Neuronal stem cell (in vitro differentiated cells): ENCODE data around the gene NGFR.

ENCODE experiments used
- DNase-seq: peaks from one replicate; pipeline ENCODE4 v3.0.0-alpha.2; 2013; ENCODE audit warnings: low spot score
- H2AFZ ChIP-seq: one replicate; pipeline ENCODE4 v1.6.1; 2013; ENCODE audit warnings: mild to moderate bottlenecking, low read length, inconsistent platforms
- H2AK5ac ChIP-seq: 2 replicates; pipeline ENCODE4 v1.6.1; 2013; ENCODE audit warnings: low read depth, mild to moderate bottlenecking, inconsistent platforms, low read length, moderate library complexity, mixed read lengths
- H2BK120ac ChIP-seq: 2 replicates; pipeline ENCODE4 v1.6.1; 2013; ENCODE audit warnings: low read depth, mild to moderate bottlenecking, inconsistent platforms, low read length, moderate library complexity, mixed read lengths
- H2BK12ac ChIP-seq: one replicate; pipeline ENCODE4 v1.6.1; 2013; ENCODE audit warnings: low read length, inconsistent platforms
- H2BK15ac ChIP-seq: 2 replicates; pipeline ENCODE4 v1.6.1; 2013; ENCODE audit warnings: mild to moderate bottlenecking, low read length, inconsistent platforms, mixed read lengths
- H2BK5ac ChIP-seq: one replicate; pipeline ENCODE4 v1.6.1; 2013; ENCODE audit warnings: inconsistent platforms, mild to moderate bottlenecking, low read length, moderate library complexity
- H3K14ac ChIP-seq: one replicate; pipeline ENCODE4 v1.6.1; 2013; ENCODE audit warnings: low read length, inconsistent platforms
- H3K18ac ChIP-seq: 2 replicates; pipeline ENCODE4 v1.6.1; 2013; ENCODE audit warnings: low read length, inconsistent platforms
- H3K23ac ChIP-seq: 2 replicates; pipeline ENCODE4 v1.6.1; 2013; ENCODE audit warnings: low read depth, mild to moderate bottlenecking, mixed read lengths, low read length, inconsistent platforms; ENCODE audit not compliant: poor library complexity
- H3K27ac ChIP-seq: replicated peaks from 3 replicates; pipeline ENCODE4 v1.5.1; 2013; ENCODE audit warnings: low read length, inconsistent platforms
- H3K27me3 ChIP-seq, 3 experiments: 2 replicates each; pipeline ENCODE4 v1.6.1; 2013; ENCODE audit warnings: low read length in 3 of 3, mild to moderate bottlenecking in 2 of 3, inconsistent platforms in 1 of 3, low read depth in 1 of 3, mixed read lengths in 1 of 3, moderate library complexity in 1 of 3; ENCODE audit not compliant: control insufficient read depth in 3 of 3, insufficient read depth in 3 of 3
- H3K36me3 ChIP-seq, 2 donors: replicated peaks in 1 of 2; 2 replicates each; pipeline ENCODE4 v1.6.1; 2013; ENCODE audit warnings: low read length in 2 of 2; ENCODE audit not compliant: control insufficient read depth in 2 of 2, insufficient read depth in 2 of 2
- H3K4ac ChIP-seq: 2 replicates; pipeline ENCODE4 v1.6.1; 2013; ENCODE audit warnings: inconsistent platforms, mild to moderate bottlenecking, low read length, moderate library complexity
- H3K4me1 ChIP-seq, 2 donors: 1 replicate in 1 of 2; 2 replicates in 1 of 2; pipeline ENCODE4 v1.6.1; 2013; ENCODE audit warnings: low read length in 2 of 2, low read depth in 1 of 2; ENCODE audit not compliant: control insufficient read depth in 2 of 2, insufficient read depth in 1 of 2
- H3K4me2 ChIP-seq: one replicate; pipeline ENCODE4 v1.6.1; 2013; ENCODE audit warnings: mild to moderate bottlenecking, low read length, inconsistent platforms; ENCODE audit not compliant: insufficient read depth, poor library complexity, severe bottlenecking
- H3K4me3 ChIP-seq, 2 donors: 2 replicates each; pipeline ENCODE4 v1.5.1; 2013; ENCODE audit warnings: low read length in 2 of 2, mild to moderate bottlenecking in 2 of 2, inconsistent platforms in 1 of 2, moderate library complexity in 1 of 2
- H3K79me1 ChIP-seq: one replicate; pipeline ENCODE4 v1.6.1; 2013; ENCODE audit warnings: low read depth, mild to moderate bottlenecking, inconsistent platforms, low read length, moderate library complexity
- H3K9ac ChIP-seq: one replicate; pipeline ENCODE4 v1.6.1; 2013; ENCODE audit warnings: mild to moderate bottlenecking, low read depth, low read length, inconsistent platforms; ENCODE audit not compliant: poor library complexity
- H3K9me3 ChIP-seq, 2 donors: replicated peaks in 1 of 2; 2 replicates each; pipeline versions ENCODE3 to v1.6.1; 2013; ENCODE audit warnings: low read length in 2 of 2, mild to moderate bottlenecking in 2 of 2, inconsistent platforms in 1 of 2, low read depth in 1 of 2, mixed read lengths in 1 of 2, moderate library complexity in 1 of 2; ENCODE audit not compliant: control insufficient read depth in 2 of 2, insufficient read depth in 1 of 2
- H4K8ac ChIP-seq: one replicate; pipeline ENCODE4 v1.6.1; 2013; ENCODE audit warnings: low read depth, mild to moderate bottlenecking, inconsistent platforms, low read length, moderate library complexity
- H4K91ac ChIP-seq: one replicate; pipeline ENCODE4 v1.6.1; 2013; ENCODE audit warnings: low read length, low read depth, mild to moderate bottlenecking, inconsistent platforms; ENCODE audit not compliant: poor library complexity
- WGBS, 2 donors: extraction: QIAGEN DNeasy Blood & Tissue Kit; methylation state at CpG; one replicate each; pipeline ENCODE4 v1.1.7; 2013; ENCODE audit warnings: missing lambda C conversion rate in 2 of 2, mixed read lengths in 1 of 2; ENCODE audit not compliant: insufficient read length in 2 of 2, insufficient replicate concordance in 1 of 2; ENCODE audit errors: extremely low coverage in 2 of 2; 5-methylcytosine and 5-hydroxymethylcytosine counted together

NGFR gene

DNA sequence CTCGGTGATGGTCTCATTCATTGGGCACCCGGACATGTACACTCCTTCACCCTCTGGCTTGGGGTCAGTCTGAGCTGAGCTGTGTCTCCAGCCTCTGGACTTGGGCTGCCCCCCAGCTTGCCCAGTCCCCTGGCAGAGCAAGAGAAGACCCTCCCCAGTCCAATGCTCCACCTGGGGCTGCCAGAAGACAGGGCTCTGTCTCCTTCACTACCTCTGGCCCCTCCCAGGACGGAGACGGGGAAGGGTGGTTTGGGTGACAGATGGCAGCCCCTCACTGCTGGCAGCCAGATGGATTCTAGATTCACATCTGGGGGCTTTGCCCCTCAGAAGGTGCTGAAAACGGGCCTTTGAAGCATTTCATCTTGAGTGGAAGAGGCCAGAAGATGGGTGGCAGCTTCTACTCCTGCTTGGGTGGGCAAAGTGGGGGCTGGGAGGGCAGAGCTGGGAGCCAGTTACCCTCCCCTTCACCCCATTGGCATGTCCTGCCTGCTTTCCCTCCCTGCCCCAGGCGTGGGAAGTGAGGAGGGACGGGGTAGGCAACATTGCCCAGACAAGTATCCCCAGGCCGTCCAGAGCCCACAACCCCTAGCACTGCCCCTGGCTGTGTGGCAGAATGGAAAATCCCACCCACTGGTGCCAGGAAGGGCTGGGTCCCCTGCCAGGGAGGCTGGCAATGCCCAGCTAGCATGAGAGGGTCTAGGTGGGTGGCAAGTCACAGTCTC, 13.9 kb downstream of the NGFR start:
- Histone ChIP-seq H3K18ac (peak overlapping the region; percentile 85), H2BK120ac (peak overlapping the region; percentile 2), H2BK5ac (no peak overlapping the region), H3K4me3 (no peak overlapping the region), H2BK15ac (peak overlapping the region; percentile 80), H4K8ac (peak overlapping the region; percentile 30), H3K36me3 (peaks cover 0 to 14% of the 10 kb centered on the region in 2 donors), H2AK5ac (peak overlapping the region; percentile 85), H3K9ac (no peak overlapping the region), H3K4me2 (no peak overlapping the region), H3K9me3 (no peaks in the 10 kb centered on the region), H3K14ac (peak overlapping the region; percentile 27), H2BK12ac (peak overlapping the region; percentile 98), H3K4ac (no peak overlapping the region), H3K27me3 (peaks cover 0 to 15% (median 0%) of the 10 kb centered on the region in 3 experiments), H3K79me1 (no peaks in the 10 kb centered on the region), H2AFZ (peak overlapping the region; percentile 70), H3K4me1 (peaks cover 12 to 22% of the 10 kb centered on the region in 2 donors), H3K27ac (peak overlapping the region; percentile 57), H4K91ac (peak overlapping the region; percentile 68), H3K23ac (peak overlapping the region; percentile 40)
- no peak for DNase-seq
- no CpG with 5 or more reads among the region's 8 CpGs for WGBS, 2 donors

DNA sequence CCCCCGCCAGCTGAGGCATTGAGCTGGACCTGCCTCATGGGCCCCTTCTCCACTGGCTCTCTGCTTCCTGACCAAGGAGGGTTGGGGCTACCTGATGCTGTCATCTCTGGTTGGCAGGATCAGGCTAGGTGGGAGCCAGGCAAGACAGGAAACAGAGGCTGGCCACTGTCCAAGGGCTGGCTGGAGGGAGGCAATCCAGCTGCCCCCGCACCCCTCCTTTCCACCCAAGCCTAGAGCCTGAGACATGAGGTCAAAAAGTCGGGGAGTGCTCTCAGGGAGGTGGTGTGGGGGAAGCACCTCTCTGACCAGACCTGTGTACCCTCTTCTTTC, 14.5 kb downstream of the NGFR start:
- H3K27ac ChIP-seq = no peak overlapping the region
- WGBS, 2 donors = no CpG with 5 or more reads among the region's 3 CpGs
- DNase-seq = no peak
- no peak overlapping the region for H2AFZ ChIP-seq
- H2AK5ac ChIP-seq = peak overlapping the region; percentile 85
- H3K4me2 ChIP-seq = no peak overlapping the region
- peaks cover 0 to 10% (median 0%) of the 10 kb centered on the region in 3 experiments for H3K27me3 ChIP-seq
- H3K36me3 ChIP-seq = peaks cover 0 to 14% of the 10 kb centered on the region in 2 donors
- H3K4ac ChIP-seq = no peak overlapping the region
- H3K23ac ChIP-seq = peak overlapping the region; percentile 40
- H3K4me3 ChIP-seq = no peak overlapping the region
- H2BK5ac ChIP-seq = no peak overlapping the region
- peak overlapping the region; percentile 98 for H2BK12ac ChIP-seq
- H3K14ac ChIP-seq = no peak overlapping the region
- peak overlapping the region; percentile 30 for H4K8ac ChIP-seq
- no peak overlapping the region for H3K9ac ChIP-seq
- H2BK120ac ChIP-seq = peak overlapping the region; percentile 2
- no peaks in the 10 kb centered on the region for H3K79me1 ChIP-seq
- peak overlapping the region; percentile 68 for H4K91ac ChIP-seq
- H2BK15ac ChIP-seq = peak overlapping the region; percentile 41
- peak overlapping the region; percentile 76 for H3K18ac ChIP-seq
- no peaks in the 10 kb centered on the region for H3K9me3 ChIP-seq
- peaks cover 14 to 22% of the 10 kb centered on the region in 2 donors for H3K4me1 ChIP-seq

DNA sequence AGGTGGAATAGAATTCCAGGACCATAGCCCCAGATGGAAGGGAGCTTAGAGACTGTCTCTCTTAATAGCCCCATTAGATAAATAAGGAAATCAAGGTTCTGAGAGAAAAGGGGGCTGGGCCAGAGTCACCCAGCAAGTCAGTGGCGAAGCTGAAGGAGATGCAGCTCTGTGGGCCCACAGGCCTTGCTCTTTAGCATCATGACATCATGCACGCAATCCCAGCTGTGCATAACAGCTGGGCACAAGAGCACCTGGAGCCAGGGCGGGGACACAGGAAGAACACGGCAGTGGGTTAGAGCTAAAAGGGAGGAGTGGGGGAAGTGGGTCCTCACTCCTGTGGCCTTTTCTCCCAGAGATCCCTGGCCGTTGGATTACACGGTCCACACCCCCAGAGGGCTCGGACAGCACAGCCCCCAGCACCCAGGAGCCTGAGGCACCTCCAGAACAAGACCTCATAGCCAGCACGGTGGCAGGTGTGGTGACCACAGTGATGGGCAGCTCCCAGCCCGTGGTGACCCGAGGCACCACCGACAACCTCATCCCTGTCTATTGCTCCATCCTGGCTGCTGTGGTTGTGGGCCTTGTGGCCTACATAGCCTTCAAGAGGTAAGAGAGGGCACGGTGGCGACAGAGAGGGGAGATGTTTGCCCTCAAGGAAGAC, 15.1 kb downstream of the NGFR start:
- Histone ChIP-seq H3K36me3 (peaks cover 0 to 14% of the 10 kb centered on the region in 2 donors), H3K79me1 (no peaks in the 10 kb centered on the region), H2BK5ac (no peak overlapping the region), H2BK120ac (no peak overlapping the region), H2AFZ (no peak overlapping the region), H3K9me3 (no peaks in the 10 kb centered on the region), H3K23ac (no peak overlapping the region), H3K4me3 (no peak overlapping the region), H2BK12ac (peak overlapping the region; percentile 35), H3K4me1 (peaks cover 21 to 25% of the 10 kb centered on the region in 2 donors), H4K8ac (no peak overlapping the region), H3K14ac (no peak overlapping the region), H3K4me2 (no peak overlapping the region), H3K27ac (no peak overlapping the region), H3K9ac (no peak overlapping the region), H3K27me3 (peaks cover 0 to 10% (median 0%) of the 10 kb centered on the region in 3 experiments), H3K18ac (no peak overlapping the region), H4K91ac (no peak overlapping the region), H2BK15ac (peak overlapping the region; percentile 34), H2AK5ac (peak overlapping the region; percentile 11), H3K4ac (no peak overlapping the region)
- no peak for DNase-seq
- WGBS, 2 donors = no CpG with 5 or more reads among the region's 13 CpGs

DNA sequence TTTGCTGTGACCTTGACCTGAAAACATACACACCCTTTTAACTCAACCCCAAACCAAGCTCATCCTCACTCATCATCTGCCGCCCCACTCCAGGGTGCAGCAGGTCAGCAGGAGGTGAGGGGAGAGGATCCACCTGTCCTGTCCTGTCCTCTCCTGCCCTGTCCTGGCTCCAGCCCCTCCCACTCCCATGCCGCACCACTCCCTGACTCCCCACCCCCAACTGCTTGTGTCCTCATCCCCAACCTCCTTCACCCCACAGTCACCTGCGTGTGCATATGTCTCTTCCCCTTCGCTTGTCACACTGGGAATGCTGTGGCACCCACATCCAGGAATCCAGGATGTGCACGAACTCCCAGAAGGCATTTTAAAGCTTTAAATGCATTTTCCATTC, 15.6 kb downstream of the NGFR start:
- H4K8ac ChIP-seq = no peak overlapping the region
- WGBS, 2 donors = no CpG with 5 or more reads among the region's 5 CpGs
- H3K9me3 ChIP-seq = no peaks in the 10 kb centered on the region
- no peak overlapping the region for H3K14ac ChIP-seq
- H2BK12ac ChIP-seq = no peak overlapping the region
- no peak overlapping the region for H3K4ac ChIP-seq
- H3K27ac ChIP-seq = no peak overlapping the region
- peaks cover 0 to 14% of the 10 kb centered on the region in 2 donors for H3K36me3 ChIP-seq
- no peak overlapping the region for H3K4me3 ChIP-seq
- no peak overlapping the region for H3K23ac ChIP-seq
- H3K27me3 ChIP-seq = peaks cover 0 to 10% (median 0%) of the 10 kb centered on the region in 3 experiments
- H3K4me1 ChIP-seq = peaks cover 22 to 28% of the 10 kb centered on the region in 2 donors
- no peak overlapping the region for H3K9ac ChIP-seq
- H2AFZ ChIP-seq = no peak overlapping the region
- DNase-seq = no peak
- H3K4me2 ChIP-seq = no peak overlapping the region
- no peak overlapping the region for H2AK5ac ChIP-seq
- H2BK120ac ChIP-seq = no peak overlapping the region
- H3K18ac ChIP-seq = no peak overlapping the region
- H4K91ac ChIP-seq = no peak overlapping the region
- H2BK5ac ChIP-seq = no peak overlapping the region
- H3K79me1 ChIP-seq = no peaks in the 10 kb centered on the region
- H2BK15ac ChIP-seq = peak overlapping the region; percentile 34
